GM12801 (cell line): ENCODE measurements around the gene POLR3H.

Experiments used
- CTCF ChIP-seq: IDR thresholded peaks from one replicate; pipeline ENCODE4 v1.5.1; 2011; ENCODE audit warnings: control low read depth; ENCODE audit not compliant: insufficient read length; ENCODE audit errors: extremely low read depth

Gene POLR3H

GRCh38 chr22:41539146-41540005 is 4.9 kb downstream of the POLR3H start:
- TF ChIP-seq CTCF, result no peak

GRCh38 chr22:41538583-41538982 is 5.7 kb downstream of the POLR3H start:
- TF ChIP-seq CTCF, result no peak

GRCh38 chr22:41537203-41537602 is 7.1 kb downstream of the POLR3H start:
- TF ChIP-seq CTCF, result no peak

- TF ChIP-seq CTCF, result no peak
Measured at GRCh38 chr22:41535244-41535643, 9.0 kb downstream of the POLR3H start.

- no peak for TF ChIP-seq CTCF
Measured at GRCh38 chr22:41534219-41534618, 10.1 kb downstream of the POLR3H start.

- TF ChIP-seq CTCF, result no peak
Measured at GRCh38 chr22:41532908-41533825, 11.1 kb downstream of the POLR3H start.

- no peak for TF ChIP-seq CTCF
Measured at GRCh38 chr22:41531715-41532477, 12.4 kb downstream of the POLR3H start.
